Astrocyte of the hippocampus (primary cell): Measurements from ENCODE around the gene UNC13D.
"Not testable (repeated sequence)": the region's sequence is repeated elsewhere in the genome, so short reads cannot be mapped to it uniquely, and the experiment has no call there.

Experiments used
- DNase-seq: peaks from one replicate; pipeline ENCODE4 v3.0.0; 2011; ENCODE audit warnings: low read depth, low spot score

Gene UNC13D

GRCh38 chr17:75820094-75821080, 23.8 kb downstream of the UNC13D start:
- DNase-seq = no peak

- DNase-seq = no peak
Observed at GRCh38 chr17:75819678-75820077, 24.5 kb downstream of the UNC13D start.

- DNase-seq = no peak
Observed at GRCh38 chr17:75819116-75819515, 25.1 kb downstream of the UNC13D start.

- DNase-seq = no peak
Observed at GRCh38 chr17:75818326-75818885, 25.8 kb downstream of the UNC13D start.

- no peak for DNase-seq
Observed at GRCh38 chr17:75817571-75817970, 26.6 kb downstream of the UNC13D start.

GRCh38 chr17:75816693-75817092, 27.5 kb downstream of the UNC13D start:
- DNase-seq = no peak

- no peak for DNase-seq
Observed at GRCh38 chr17:75815399-75815798, 28.8 kb downstream of the UNC13D start.

- DNase-seq = peak; percentile 88
Observed at GRCh38 chr17:75814900-75815373, 29.3 kb downstream of the UNC13D start.

GRCh38 chr17:75814021-75814395, 30.2 kb downstream of the UNC13D start:
- DNase-seq = no peak

GRCh38 chr17:75813081-75814020, 30.9 kb downstream of the UNC13D start:
- no peak for DNase-seq

- DNase-seq = no peak
Observed at GRCh38 chr17:75812096-75813013, 31.8 kb downstream of the UNC13D start.

GRCh38 chr17:75811174-75811573, 33.0 kb downstream of the UNC13D start:
- DNase-seq = no peak

- not testable (repeated sequence) for DNase-seq
Observed at GRCh38 chr17:75810756-75811155, 33.4 kb downstream of the UNC13D start.

GRCh38 chr17:75810216-75810615, 34.0 kb downstream of the UNC13D start:
- no peak for DNase-seq

- no peak for DNase-seq
Observed at GRCh38 chr17:75809631-75810111, 34.5 kb downstream of the UNC13D start.

- DNase-seq = peak; percentile 92
Observed at GRCh38 chr17:75808905-75809621, 35.1 kb downstream of the UNC13D start.

- DNase-seq = no peak
Observed at GRCh38 chr17:75808549-75808904, 35.7 kb downstream of the UNC13D start.

GRCh38 chr17:75807861-75808260, 36.3 kb downstream of the UNC13D start:
- no peak for DNase-seq

GRCh38 chr17:75806822-75807500, 37.2 kb downstream of the UNC13D start:
- DNase-seq = no peak
